GM19035 (cell line): ENCODE results near the gene PGLYRP4.

ENCODE experiments used
- ATAC-seq: cut with Tn5 transposase; IDR thresholded peaks from one replicate; pipeline ENCODE4 v1.9.1; 2021; ENCODE audit not compliant: unreplicated experiment

The PGLYRP4 gene, protein sequence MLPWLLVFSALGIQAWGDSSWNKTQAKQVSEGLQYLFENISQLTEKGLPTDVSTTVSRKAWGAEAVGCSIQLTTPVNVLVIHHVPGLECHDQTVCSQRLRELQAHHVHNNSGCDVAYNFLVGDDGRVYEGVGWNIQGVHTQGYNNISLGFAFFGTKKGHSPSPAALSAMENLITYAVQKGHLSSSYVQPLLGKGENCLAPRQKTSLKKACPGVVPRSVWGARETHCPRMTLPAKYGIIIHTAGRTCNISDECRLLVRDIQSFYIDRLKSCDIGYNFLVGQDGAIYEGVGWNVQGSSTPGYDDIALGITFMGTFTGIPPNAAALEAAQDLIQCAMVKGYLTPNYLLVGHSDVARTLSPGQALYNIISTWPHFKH

DNA sequence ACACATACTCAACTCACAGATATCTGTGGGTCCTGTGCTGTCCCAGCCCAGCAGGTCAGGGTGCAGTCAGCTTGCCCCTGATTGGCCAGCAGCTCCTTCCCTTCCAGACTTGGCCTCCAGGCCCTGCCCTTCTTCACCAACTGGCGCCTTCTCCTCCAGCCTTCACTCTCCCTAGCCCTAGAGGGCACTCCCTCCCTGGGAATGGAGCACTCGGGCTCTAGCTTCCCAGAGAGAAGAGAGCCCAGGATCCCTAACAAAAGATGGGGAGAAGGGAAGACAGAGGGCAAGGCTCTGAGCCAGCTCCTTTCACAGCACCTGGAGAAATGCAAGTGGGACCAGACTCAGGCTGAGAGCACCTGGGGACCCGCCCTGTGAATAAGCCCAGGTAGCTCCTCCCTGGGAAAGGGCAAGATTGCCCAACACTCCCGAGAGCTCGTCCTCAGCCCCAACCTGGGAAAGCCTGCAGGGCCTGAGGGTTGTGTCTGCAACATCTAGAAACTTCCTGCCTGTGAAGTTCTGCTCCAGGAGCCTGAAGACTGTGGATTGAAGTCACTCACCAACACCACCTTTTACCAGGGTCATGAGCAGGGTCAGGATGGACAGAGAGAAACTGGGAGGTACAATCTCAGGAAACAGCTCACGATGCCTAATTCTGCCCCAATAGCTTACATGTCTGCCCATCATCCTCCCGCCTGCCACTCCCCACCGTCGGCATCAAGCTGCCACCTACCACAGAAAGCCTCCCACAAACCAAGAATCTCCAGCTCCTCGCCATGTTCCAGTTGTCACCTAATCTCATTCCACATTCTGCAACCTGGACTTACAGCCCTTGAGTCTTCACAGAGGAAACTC, at the start of gene PGLYRP4:
Gene PGLYRP4, minus strand, starts transcription at position 331 of the 852 bp plus-strand sequence. CDS start 909 bp downstream, outside the sequence.
- ATAC-seq = no peak

DNA sequence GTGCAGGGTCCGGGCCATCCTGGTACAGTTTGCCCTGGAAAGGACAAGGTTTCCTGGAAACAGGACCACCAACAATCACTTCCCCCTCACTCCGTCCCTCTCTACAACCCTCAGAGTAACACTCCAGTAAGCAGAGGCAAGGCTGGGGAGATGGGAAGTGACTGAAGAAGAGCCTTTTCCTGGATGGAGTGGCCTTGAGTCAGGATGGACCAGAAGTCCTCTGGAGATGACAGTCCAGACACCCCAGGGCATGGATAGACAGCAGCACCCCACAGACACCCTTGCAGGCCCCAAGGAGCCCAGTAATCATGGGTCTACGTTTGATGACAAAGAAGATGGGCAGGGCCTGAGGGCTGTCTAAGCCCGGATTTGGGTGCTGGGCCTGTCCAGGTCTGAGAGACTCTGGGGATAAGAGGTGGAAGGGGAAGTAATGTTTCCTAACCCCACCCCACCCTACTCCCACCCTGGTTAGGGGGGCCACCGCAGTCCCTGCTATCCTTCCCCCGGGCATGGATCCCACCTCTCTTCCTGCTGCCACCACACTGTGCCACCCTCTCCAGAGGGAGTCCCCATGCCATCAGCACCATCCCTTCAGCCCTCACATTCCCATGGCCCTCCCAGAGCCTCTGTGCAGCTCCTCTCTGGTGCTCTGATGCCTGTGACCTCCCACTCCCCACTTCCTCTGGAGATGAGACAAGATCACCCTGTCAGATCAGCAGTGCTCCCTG, 49.4 kb upstream of the PGLYRP4 start:
- ATAC-seq = no peak

DNA sequence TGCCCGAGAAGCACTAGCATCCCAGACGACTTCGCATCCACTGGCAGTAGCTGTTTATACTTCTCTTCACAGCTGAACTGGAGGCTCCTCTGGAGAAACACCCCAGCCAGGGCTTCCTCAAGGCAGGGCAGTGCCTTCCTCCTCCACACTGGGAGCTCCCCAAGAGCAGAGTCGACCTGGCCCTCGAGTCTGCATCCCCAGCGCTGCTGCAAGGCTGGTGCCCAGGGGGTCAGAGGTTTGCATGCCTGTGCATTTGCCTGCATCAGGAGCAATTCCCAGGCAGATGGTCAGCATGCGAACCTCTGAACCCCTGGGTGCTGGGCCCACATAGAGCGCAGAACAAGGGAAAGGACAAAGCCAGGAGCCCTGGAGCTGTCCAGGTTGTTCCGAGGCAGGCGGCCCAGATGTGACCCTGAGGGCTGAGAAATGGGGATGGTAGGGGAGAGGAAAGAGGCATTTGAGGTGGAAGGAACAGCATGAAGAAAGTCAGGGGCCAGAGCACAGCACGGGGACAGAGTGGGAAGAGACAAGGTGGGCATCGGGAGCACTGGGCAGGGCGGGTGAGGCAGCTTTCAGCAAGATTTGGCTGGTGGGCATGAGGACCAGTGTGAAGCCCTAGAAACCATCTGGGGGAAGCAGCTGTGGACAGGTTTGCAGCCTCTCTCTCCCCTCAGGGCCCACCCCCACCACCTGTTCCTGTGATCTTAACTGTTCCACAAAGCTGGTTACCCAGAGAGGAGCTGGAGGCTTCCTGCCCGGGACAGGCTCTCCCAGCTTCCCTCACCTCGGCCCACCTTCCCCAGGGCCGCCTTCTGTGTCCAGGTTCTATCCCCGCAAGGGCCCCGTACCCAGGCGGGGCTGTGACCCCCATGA, 48.6 kb upstream of the PGLYRP4 start:
- ATAC-seq = no peak

DNA sequence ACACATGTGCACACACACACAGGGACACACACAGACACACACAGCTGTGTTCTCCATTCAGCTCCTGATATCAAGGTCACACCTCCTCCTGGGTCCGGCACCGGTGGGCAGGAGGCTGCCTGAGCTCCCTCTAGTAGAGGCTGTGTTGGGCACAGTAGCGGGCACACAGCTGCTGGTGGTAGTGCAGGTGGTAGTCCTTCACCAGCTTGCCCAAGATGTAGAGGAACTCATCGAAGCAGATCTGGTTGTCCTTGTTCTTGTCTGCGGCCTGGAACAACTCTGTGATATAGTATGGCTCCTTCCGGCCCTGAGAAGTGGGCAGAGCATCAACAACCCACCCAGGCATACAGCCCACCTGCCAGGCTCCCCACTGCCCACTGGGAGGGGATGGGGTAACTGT, 47.8 kb upstream of the PGLYRP4 start:
- no peak for ATAC-seq

DNA sequence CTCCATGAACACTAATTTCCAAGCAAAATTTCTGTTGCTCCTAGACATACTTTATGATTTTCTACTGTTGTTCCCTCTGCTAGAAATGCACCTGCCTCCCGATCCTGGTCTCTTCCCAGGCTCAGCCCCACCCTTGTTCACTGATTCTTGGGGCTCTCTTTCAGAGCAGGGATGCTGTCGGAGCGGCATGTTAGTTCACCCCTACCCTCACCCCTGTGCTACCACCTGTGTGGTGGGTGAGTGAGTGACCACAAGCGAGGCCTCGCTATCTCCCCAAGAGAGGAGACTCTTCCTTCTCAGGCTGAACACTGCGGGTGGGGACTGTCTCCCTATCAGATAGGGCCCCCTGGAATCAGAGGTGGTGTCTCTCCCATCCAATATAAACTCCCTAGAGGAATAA, 47.1 kb upstream of the PGLYRP4 start:
- ATAC-seq = no peak

DNA sequence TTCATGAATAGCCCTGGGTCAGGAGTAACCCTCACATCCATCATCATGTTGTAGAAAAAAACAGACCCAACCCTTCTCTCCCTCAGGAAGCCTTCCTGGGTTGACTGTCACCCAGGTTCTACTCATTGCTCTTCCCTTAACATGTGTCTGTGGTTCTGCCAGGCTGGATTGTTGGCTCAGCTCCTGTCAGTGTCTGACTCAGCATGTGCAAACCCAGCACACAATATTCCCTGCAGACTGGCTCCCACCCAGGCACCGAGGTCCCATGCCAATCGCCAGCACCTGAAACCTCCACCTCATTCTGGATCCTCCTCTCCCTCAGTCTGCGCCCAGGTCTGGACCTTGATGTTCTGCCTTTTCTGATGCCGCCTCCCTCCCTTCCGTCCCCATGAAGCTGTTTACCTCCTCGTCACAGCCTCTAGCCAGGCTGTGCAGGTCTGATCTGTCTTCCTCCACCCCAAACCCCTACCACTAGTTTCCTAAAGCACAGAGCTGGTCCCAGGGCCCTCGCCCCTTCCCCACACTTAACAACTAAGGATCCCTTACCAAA, 46.6 kb upstream of the PGLYRP4 start:
- ATAC-seq = no peak

DNA sequence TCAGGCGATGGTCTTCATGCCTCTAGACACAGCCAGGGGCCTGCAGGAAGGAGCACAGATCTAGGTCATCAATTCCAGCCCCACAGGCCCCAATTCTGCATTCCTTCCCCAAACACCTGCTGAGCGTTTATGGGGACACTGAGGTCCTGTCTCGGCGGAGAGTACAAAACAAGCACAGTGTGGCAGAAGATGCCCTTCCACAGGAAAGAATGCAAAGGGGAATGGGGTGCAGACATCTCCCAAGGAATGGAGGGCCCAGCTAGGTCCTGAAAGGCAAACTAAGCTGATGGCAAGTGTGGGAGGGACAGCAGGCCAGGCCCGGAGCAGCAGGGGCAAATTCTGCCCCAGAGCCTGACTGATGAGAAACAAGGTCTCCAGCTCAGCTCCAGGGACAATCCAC, 45.8 kb upstream of the PGLYRP4 start:
- ATAC-seq = no peak

DNA sequence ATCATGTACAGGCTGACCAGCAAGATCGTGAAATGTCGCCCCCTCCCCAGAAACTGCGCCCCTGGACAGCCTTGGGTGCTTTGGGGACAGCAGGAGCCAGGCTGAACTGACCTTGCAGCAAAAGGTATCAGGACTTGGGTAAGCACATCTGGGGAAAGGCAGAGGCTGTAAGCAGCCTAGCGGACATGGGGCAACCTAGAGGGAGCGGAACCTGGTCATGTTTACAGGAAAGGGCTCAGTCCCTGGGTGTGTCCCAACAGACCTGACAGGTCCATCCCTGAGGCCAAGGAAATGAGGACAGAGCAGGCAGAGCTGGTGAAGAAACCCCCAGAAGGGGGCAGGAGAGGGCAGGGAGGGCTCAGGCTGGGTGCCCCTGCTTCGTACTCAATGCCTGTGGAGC, 45.3 kb upstream of the PGLYRP4 start:
- ATAC-seq = no peak

DNA sequence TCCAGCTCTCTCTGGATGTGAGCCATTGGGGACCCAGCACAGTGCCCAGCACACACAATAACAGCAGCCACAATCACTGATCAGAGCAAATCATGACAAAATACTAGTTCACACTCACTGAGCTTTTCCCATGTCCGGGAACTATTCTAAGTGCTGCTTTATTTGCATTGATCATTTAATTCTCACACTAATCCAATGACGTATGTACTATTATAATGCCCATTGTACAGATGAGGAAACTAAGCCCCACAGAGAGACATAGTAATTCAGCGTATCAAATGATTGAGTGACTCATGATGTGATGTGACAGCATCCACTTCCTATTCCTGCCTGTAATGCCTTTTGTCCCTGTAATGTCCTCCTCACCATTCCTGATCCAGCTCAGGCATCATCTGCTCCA, 44.2 kb upstream of the PGLYRP4 start:
- ATAC-seq = no peak

DNA sequence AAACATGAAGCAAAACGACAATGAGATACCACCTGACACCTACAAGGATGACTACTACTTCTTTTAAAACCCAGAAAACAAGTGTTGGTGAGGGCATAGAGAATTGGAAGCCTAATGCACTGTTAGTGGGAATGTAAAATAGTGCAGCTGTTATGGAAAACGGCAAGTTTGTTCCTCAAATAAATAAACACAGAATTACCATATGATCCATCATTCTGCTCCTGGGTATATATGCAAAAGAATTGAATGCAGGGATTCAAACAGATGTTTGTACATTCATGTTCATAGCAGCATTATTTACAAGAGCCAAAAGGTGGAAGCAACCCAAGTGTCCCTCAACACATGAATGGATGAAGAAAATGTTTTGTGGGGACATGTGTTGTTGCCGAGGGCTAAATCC, 43.6 kb upstream of the PGLYRP4 start:
- ATAC-seq = no peak

DNA sequence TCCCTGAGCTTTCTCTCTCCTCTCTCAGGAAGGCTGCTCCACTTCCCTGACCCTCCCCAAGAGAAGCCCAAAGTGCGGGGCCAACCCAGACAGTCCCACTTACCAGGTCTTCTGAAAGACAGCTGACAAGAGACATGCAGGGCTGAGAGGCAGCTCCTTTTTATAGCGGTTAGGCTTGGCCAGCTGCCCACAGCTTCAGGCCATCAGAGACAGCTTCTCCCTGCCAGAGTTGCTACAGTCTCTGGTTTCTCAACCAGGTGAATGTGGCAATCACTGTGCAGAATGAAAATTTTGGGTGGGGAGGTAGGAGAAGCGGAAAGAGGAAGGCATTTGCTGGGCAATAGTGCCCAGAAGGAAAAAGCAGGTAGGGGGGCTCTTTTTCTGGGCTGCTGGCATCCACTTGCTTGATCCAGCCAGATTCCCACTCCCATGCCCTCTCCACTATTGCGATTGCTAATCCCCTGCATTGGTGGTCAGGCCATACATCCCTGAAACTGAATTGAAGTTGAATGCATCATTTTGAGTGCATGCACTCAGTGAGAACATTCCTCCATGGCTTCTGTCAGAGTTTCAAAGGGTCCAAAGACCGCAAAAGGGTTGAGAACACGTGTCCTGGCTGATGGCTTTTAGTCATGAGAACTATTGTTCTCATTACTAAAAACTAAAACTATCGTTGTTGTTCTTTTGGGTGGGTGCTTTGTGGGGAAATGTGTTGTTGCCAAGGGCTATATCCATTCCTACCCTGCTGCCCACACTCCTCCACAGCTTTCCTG, 42.5 kb upstream of the PGLYRP4 start, which contains the start of gene S100A8:
Gene S100A8, minus strand, starts transcription at position 136 of the 773 bp plus-strand sequence. CDS start 538 bp downstream, outside the sequence.
- no peak for ATAC-seq

DNA sequence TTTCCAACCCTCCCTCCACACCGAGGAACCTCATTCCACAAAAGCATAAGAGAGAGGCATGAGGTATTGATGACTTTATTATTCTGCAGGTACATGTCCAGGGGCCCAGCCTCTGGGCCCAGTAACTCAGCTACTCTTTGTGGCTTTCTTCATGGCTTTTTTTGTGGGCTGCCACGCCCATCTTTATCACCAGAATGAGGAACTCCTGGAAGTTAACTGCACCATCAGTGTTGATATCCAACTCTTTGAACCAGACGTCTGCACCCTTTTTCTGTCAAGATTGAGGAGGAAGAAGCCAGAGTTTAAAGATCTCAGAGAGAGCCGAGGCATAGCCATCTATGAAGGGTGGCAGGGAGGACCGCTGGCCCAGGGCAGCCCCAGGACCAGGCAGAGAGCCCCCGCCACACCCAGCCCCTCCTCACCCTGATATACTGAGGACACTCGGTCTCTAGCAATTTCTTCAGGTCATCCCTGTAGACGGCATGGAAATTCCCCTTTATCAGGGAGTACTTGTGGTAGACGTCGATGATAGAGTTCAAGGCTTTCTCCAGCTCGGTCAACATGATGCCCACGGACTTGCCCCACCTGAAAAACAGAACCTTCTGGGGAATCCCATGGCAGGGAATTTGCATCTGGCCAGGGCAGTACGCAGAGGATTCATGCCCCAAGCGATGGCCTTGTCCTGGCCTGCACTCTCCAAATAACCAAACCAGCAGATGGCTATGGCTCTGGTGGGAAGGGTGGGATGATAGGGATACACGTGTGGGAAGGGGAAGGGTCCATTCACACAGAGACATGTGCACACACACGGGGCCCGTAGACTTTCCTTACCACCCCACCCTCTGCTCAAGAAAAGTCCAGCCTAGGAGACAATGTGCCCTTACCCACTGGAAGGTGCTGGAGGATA, 41.6 kb upstream of the PGLYRP4 start:
- no peak for ATAC-seq

DNA sequence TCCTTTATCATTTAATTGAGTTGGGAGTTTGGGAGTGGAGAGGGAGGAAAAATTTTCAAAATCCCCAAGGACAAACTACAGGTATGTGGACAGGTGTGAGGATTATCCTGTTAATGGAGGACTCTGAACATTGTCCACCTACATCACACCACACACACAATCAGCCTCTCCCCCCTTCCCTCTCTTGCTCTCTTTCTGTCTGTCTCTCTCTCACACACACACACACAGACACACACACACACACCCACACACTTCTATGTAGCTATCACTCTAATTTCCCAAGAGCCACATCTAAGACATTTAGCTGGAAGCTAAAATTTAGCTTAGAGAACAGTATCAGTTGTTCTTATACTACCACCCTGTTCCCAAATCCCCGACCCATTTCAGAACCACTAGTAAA, 40.8 kb upstream of the PGLYRP4 start:
- no peak for ATAC-seq

DNA sequence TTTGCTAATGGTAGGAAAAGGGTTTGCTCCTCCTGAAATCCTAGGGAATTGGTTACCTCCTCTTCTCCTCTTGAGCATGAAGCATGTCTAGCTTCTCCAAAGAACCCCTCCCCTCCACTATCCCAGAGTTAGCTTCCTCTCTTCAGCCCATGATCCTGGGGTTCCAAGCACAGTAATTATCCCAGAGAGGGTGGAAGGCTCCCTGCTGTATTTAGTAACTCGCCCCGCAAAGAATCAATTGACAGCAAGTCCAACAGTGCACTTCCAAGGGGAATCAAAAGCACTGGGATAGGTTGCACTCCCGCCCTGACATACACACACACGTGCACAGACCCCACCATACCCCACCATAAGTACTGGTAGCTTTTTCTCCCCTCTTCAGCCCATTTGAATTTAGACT, 39.1 kb upstream of the PGLYRP4 start:
- no peak for ATAC-seq

DNA sequence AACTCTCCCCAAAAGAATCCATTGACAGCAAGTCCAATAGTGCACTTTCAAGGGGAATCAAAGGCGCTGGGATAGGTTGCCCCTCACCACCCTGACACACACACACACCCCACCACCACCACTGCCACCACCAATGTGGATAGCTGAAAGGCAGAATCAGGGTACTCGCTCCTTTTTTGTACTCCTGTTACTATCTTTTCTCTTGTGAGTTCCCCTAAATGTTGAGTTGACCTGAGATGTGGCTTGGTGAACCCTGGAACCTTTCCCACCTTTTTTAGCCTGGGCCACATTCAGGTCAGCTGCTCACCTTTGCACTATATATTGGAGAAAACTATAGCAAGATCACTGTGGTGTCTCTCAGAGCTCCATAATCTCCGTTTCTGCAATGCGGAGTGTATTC, 38.4 kb upstream of the PGLYRP4 start:
- no peak for ATAC-seq

DNA sequence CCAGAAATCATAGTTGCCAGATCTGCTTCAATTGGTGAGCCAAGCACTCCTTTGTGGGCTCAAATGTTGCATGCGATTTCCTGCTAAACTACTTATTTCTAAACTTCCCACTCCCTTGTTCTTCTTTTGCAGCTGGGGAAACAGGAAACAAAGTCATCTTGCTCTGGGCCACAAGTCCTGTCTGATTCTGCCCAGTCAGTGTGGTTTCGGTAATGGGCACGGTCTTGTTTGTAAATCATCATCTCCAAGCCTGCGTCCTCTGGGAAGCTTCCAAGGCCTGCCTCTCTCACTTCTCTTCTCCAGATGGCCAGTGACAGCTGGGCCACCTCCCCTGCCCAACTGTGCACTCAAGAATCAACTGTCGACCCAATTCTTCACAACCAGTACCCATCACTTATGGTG, 37.9 kb upstream of the PGLYRP4 start:
- no peak for ATAC-seq

DNA sequence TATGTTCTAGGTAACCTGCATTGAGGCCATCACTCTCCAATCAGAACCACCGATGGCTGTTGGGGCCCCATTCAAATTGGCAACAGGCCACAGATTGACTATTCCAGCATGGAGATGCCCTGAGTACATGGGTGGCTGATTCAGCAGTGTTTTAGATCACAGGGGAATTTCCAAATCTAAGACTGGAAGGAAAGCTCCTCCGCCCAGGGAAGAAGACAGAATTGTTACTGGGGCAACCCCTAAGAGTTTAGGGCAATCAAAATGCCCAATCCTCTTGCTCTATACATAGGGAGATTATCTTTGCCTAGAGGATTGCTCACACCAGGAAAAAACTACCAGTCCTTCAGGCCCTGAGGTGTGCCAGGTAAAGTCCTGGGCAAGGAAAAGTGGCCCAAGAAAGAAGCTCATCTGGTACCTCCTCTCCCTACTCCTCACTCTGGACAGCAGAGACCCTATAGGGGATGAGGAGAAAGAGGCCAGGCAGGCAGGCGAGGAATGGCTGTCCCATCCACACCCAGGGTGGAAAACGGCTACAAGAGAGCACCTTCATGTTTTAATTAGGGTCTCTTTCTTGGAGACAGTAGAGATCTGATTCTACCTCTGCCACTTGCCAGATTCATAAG, 36.4 kb upstream of the PGLYRP4 start:
- no peak for ATAC-seq

DNA sequence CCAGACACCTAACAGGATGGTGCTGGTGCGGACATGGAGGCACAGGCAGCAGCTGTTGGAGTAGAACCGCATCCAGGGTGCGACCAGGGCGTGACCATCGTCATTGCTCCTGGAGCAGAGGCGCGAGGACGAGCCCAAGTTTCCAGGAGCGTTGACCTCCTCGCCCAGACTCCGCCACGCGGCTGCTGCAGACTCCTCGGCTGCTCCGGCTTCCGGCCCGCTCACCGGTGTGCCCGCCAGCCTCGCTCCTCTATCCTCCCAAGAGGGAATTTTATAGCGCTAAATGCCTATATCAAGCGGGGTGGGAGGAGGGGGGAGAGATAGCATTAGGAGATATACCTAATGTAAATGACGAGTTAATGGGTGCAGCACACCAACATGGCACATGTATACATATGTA, 32.1 kb upstream of the PGLYRP4 start:
- no peak for ATAC-seq
